Neural cell (in vitro differentiated cells): ENCODE measurements around the gene ANO1. TPM values are rescaled to one million over a fixed set of nuclear protein-coding genes. Genes with fewer than 3 reads are reported as not detected.

ENCODE experiments used
- polyA plus RNA-seq: library from polyadenylated mRNA; depleted of rRNA; stranded (reverse); fragments of >200 nt; gene quantifications from 2 replicates; pipeline ENCODE4 v1.2.3, GENCODE V29; 2014
- small RNA-seq, 3 experiments: library from RNA; depleted of rRNA; stranded (forward); fragments of <200 nt; gene quantifications; one replicate each; pipeline ENCODE3, GENCODE V24; 2012

Gene ANO1
- polyA plus RNA-seq, 1 donor from 2014 or later, result not detected

Small RNAs within 50 kb of the gene (small RNA-seq; reads per million reads assigned to genes)
- 0 reads per million in 3 experiments for gene RNU6-1175P

Other genes starting within 250 kb of the ANO1 start
- gene FADD, start 125.0 kb downstream of the ANO1 start, polyA plus RNA-seq, result 23.1 and 25.5 TPM in 2 replicates
- 45.9 and 48.9 TPM in 2 replicates for gene PPFIA1, start 192.4 kb downstream of the ANO1 start, polyA plus RNA-seq